Kidney (tissue), 14 donors: ENCODE results near the gene OR5B3. TPM values are rescaled to one million over a fixed set of nuclear protein-coding genes. Genes with fewer than 3 reads are reported as not detected.

Experiments used
- DNase-seq, 5 donors: peaks; one replicate each; pipeline ENCODE4 v3.0.0-alpha.2; 2013 to 2020
- FAIRE-seq: peaks from 2 replicates; lab custom pipeline; 2012; peaks lifted over from hg19 to GRCh38; lab: Jason Lieb, UNC
- H3K27ac ChIP-seq, 2 donors: one replicate each; pipeline ENCODE4 v1.7.0; 2013; ENCODE audit warnings: low read depth in 2 of 2, low read length in 2 of 2, inconsistent platforms in 1 of 2
- H3K27me3 ChIP-seq: one replicate; pipeline ENCODE4 v1.7.1; 2013; ENCODE audit warnings: low read length, inconsistent platforms; ENCODE audit not compliant: control insufficient read depth, insufficient read depth
- H3K36me3 ChIP-seq, 3 donors: one replicate each; pipeline versions ENCODE4 v1.7.0 to v1.7.1; 2013; ENCODE audit warnings: low read length in 3 of 3, control low read depth in 1 of 3, inconsistent platforms in 1 of 3; ENCODE audit not compliant: insufficient read depth in 3 of 3, control insufficient read depth in 2 of 3
- H3K4me1 ChIP-seq, 3 donors: one replicate each; pipeline versions ENCODE4 v1.7.0 to v1.7.1; 2013; ENCODE audit warnings: low read length in 3 of 3, inconsistent platforms in 1 of 3, low read depth in 1 of 3; ENCODE audit not compliant: control insufficient read depth in 2 of 3, insufficient read depth in 2 of 3
- H3K4me3 ChIP-seq, 3 donors: one replicate each; pipeline versions ENCODE4 v1.7.0 to v1.8.1; 2013; ENCODE audit warnings: low read length in 3 of 3, control low read depth in 1 of 3, inconsistent platforms in 1 of 3
- H3K9ac ChIP-seq, 3 donors: one replicate each; pipeline versions ENCODE4 v1.7.0 to v1.7.1; 2013; ENCODE audit warnings: low read length in 3 of 3, control low read depth in 1 of 3, inconsistent platforms in 1 of 3
- H3K9me3 ChIP-seq, 3 donors: one replicate each; pipeline versions ENCODE4 v1.7.0 to v1.7.1; 2013; ENCODE audit warnings: low read length in 3 of 3, control low read depth in 1 of 3, inconsistent platforms in 1 of 3; ENCODE audit not compliant: control insufficient read depth in 2 of 3, insufficient read depth in 1 of 3
- CTCF ChIP-seq: IDR thresholded peaks from 3 replicates; pipeline ENCODE4 v1.5.1; 2012; ENCODE audit warnings: mild to moderate bottlenecking, moderate library complexity, borderline replicate concordance; ENCODE audit not compliant: insufficient read depth; ENCODE audit errors: extremely low read depth
- intact Hi-C: fragments of 100-400 bp; cut with DNase I; formaldehyde crosslinking; loops from one replicate; pipeline ENCODE4 v1.11.1; 2022
- polyA plus RNA-seq: library from polyadenylated mRNA; stranded (reverse); fragments of 350-450 nt; fragmentation: Illumina TruSeq; extraction: RNeasy Lipid Tissue Mini Kit (QIAGEN cat#74804); gene quantifications from one replicate; pipeline ENCODE4 v1.2.3, GENCODE V29; 2014; ENCODE audit warnings: low read depth, low replicate concordance; ENCODE audit not compliant: insufficient read depth
- total RNA-seq: library from RNA; stranded (reverse); fragmentation: NEBNext Ultra II Directional; extraction: Animal tissue kit (Norgen Biotek cat#: 25700); gene quantifications from one replicate; pipeline ENCODE4 v1.2.1, GENCODE V29; 2021
- donor health status: control.
- donor health status: control.
- donor health status: control.
- donor health status: control.
- donor health status: control.
- donor health status: DM: yes; HTN: yes; CAD: no.
- donor health status: Normal renal cell carcinoma (clear cell type).

The OR5B3 gene
- total and polyA plus RNA-seq, 2 donors from 2014 or later: not detected

GRCh38 chr11:58395581-58395980, 11.1 kb downstream of the OR5B3 start:
- FAIRE-seq: no peak

GRCh38 chr11:58394195-58394594, 12.5 kb downstream of the OR5B3 start:
- Histone ChIP-seq H3K27me3 (no peaks in the 10 kb centered on the region), H3K4me1 (no peaks in the 10 kb centered on the region), H3K4me3 (no peak overlapping the region), H3K9ac (no peak overlapping the region), H3K36me3 (no peaks in the 10 kb centered on the region), H3K27ac (no peak overlapping the region), H3K9me3 (peaks cover 0 to 5% (median 0%) of the 10 kb centered on the region in 3 donors)
- DNase-seq (no peak), FAIRE-seq (no peak)
- TF ChIP-seq CTCF: no peak
- intact Hi-C loops: no loop called here

More at GRCh38 chr11:58395581-58395980, 11.1 kb downstream of the OR5B3 start:
- TF ChIP-seq CTCF: no peak
- no peaks in the 10 kb centered on the region for H3K4me1 ChIP-seq
- no peaks in the 10 kb centered on the region for H3K27me3 ChIP-seq
- no peaks in the 10 kb centered on the region for H3K36me3 ChIP-seq
- intact Hi-C loops: no loop called here
- H3K4me3 ChIP-seq: no peak overlapping the region
- H3K9ac ChIP-seq: no peak overlapping the region
- H3K9me3 ChIP-seq: peaks cover 0 to 5% (median 0%) of the 10 kb centered on the region in 3 donors
- H3K27ac ChIP-seq: no peak overlapping the region
- no peak for DNase-seq

GRCh38 chr11:58392746-58393145, 13.9 kb downstream of the OR5B3 start:
- no peak overlapping the region for H3K9ac ChIP-seq
- TF ChIP-seq CTCF: no peak
- DNase-seq: no peak
- H3K27me3 ChIP-seq: no peaks in the 10 kb centered on the region
- intact Hi-C loops: no loop called here
- no peaks in the 10 kb centered on the region for H3K4me1 ChIP-seq
- H3K4me3 ChIP-seq: no peak overlapping the region
- H3K9me3 ChIP-seq: peaks cover 0 to 5% (median 0%) of the 10 kb centered on the region in 3 donors
- FAIRE-seq: no peak
- no peak overlapping the region for H3K27ac ChIP-seq
- no peaks in the 10 kb centered on the region for H3K36me3 ChIP-seq

GRCh38 chr11:58391879-58392278, 14.8 kb downstream of the OR5B3 start:
- intact Hi-C loops: no loop called here
- Histone ChIP-seq H3K36me3 (no peaks in the 10 kb centered on the region), H3K9ac (no peak overlapping the region), H3K27me3 (no peaks in the 10 kb centered on the region), H3K27ac (no peak overlapping the region), H3K9me3 (peaks cover 0 to 5% (median 0%) of the 10 kb centered on the region in 3 donors), H3K4me3 (no peak overlapping the region), H3K4me1 (no peaks in the 10 kb centered on the region)
- no peak for TF ChIP-seq CTCF
- no peak for DNase-seq
- FAIRE-seq: no peak
